AG08395 (cell line): ENCODE measurements around the gene ARHGAP30.
A peak's percentile ranks its signal among the peaks of the same experiment; 100 is the strongest.

Source experiments
- DNase-seq: peaks from one replicate; pipeline ENCODE4 v3.0.0; 2012; ENCODE audit warnings: mixed read lengths, low spot score

The ARHGAP30 gene

GRCh38 chr1:161008869-161009510 lies 60.7 kb downstream of the ARHGAP30 start:
- DNase-seq: no peak

- no peak for DNase-seq
These were observed 62.3 kb downstream of the ARHGAP30 start for GRCh38 chr1:161007369-161007768.

DNA sequence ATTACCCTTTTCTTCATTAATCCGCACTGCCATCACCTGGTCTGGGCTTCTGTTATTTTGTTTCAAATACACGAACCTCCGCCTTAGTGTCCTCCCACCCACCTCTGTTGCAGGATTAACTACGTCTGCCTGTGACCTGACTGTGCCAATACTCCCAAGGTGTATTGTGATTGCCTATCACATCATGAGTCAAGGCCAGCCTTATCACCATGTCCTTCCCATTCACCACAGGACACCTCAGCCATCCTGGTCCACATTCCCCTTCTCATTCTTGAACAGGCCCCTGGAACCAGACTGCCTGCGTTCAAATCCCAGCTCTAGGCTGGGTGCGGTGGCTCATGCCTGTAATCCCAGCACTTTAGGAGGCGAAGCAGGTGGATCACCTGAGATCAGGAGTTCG lies 63.1 kb downstream of the ARHGAP30 start:
- no peak for DNase-seq

- DNase-seq: no peak
These were observed 68.2 kb downstream of the ARHGAP30 start for GRCh38 chr1:161001525-161001924.

DNA sequence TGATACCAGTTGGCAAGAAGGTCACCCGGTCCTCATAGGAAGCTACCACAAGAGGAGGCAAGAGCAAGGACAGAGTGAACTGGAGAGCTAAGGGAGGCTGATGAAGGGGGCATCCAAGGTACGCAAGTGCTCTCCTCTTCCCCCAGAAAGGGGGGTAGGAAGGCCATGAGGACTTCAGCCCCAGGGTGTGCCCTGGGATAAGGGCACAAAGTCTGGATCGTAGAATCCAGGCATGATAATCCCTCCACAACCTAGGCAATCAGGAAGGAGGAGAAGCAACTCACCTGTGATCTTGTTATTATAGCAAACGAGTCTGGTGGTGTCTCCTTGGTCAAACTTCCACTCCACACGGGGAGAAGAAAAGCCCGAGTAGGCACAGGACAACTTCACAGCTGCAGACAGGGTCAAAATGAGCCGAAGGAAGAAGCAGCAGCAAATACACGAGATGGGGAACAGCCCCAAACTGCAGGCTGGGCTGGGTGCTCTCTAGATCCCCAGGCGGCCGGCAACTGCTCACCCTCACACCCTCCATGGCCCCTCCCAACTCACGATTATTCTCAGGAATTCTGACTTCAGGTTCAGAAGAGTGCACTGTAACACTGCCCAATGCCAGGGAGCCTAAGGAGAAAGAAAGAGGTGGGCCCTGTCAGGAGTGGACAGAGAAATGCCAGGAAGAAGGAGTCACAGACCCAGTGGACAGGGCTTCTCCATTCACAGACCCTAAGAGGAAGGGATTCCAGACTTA lies 68.8 kb downstream of the ARHGAP30 start:
- DNase-seq: no peak

- no peak for DNase-seq
These were observed 70.3 kb downstream of the ARHGAP30 start for GRCh38 chr1:160999376-160999775.

- DNase-seq: peak; percentile 69
These were observed 72.2 kb downstream of the ARHGAP30 start for GRCh38 chr1:160997323-160998038.
